ENCODE measurements around the gene NIT1. TPM values are rescaled to one million over a fixed set of nuclear protein-coding genes. Genes with fewer than 3 reads are reported as not detected.

Gene NIT1
- total and polyA plus RNA-seq, 10 of the 15 experiments (the other 5 are each of a cell fraction or from before 2014, with no cell fraction given) = 19.2 to 54.4 (median 28.3) TPM

DNA sequence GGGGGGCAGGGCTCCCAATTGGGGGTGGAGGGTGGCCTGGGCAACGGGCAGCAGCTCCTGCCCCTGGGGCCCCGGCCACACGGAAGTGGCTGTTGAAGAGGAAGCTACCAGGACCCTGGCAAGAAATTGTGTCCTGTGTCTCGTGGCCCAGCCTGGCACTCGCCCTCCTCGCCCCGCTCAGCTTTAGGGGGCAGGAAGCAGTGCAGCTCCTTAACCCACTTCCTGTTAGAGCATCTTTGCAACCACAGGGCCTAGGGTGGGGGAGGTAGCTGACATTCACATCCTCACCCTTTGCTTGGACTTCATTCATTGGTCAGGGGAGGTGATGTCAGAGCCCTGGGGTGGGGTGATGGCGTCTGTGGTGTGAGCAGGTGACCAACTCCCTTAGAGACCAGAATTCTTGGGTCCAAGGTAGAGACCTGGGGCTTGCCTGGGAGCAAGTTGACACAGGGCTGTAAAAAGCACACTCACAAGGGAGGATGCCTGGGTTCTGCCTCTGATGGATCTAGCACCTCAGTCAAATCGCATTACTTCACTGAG is 48.1 kb upstream of the NIT1 start, which contains the start of gene ARHGAP30:
Gene ARHGAP30 (minus strand): TSS at position 161 of the 540 bp plus-strand sequence. CDS start 267 bp downstream, outside the sequence.
- in situ Hi-C loops (cut with MboI) = no loop called here
- Histone ChIP-seq H3K4me3 (peak within 1 kb of the TSS; percentile 94), H3K27ac (ENCODE audit: control insufficient read depth, insufficient read depth) (peak within 1 kb of the TSS; percentile 98), H3K4me2 (ENCODE audit: control insufficient read depth, insufficient read depth) (peak within 1 kb of the TSS; percentile 99), H3K9ac (ENCODE audit: control insufficient read depth, insufficient read depth, low read length) (peak within 1 kb of the TSS; percentile 98), H3K79me2 (ENCODE audit: control insufficient read depth, insufficient read depth, low read length) (peaks cover 46% of the 10 kb centered on the region), H4K20me1 (ENCODE audit: control insufficient read depth, insufficient read depth) (peaks cover 11% of the 10 kb centered on the region; the same call in 1 of the 2 replicates), H2AFZ (ENCODE audit: control insufficient read depth, low read depth, low read length) (peak within 1 kb of the TSS; percentile 39), H3K36me3 (ENCODE audit: control insufficient read depth in 2 of 2, insufficient read depth in 2 of 2, low read length in 1 of 2) (0 out of 4 replicates have a peak, but pooled peaks cover 0 to 9% of the 10 kb centered on the region in 2 experiments), H3K9me3 (replicated peaks; ENCODE audit: control insufficient read depth, insufficient read depth, low read length) (no peaks in the 10 kb centered on the region), H3K4me1 (ENCODE audit: control insufficient read depth, insufficient read depth, low read length) (peaks cover 20% of the 10 kb centered on the region), H3K27me3 (replicated peaks in 1 of 2; ENCODE audit: control insufficient read depth in 2 of 2, insufficient read depth in 2 of 2, low read length in 1 of 2) (no peaks in the 10 kb centered on the region)
- intact Hi-C loops (cut with micrococcal nuclease; ENCODE audit: unreplicated experiment) = loop anchor here (1.0 to 2.0 kb wide), 4 partner anchors 26 to 77 kb away; partner anchors contain the start of gene DEDD
- POLR2A ChIA-PET = interaction anchor here (0.6 to 6.8 kb wide), 23 partner anchors 9 to 362 kb away, joined by 3 to 139 read pairs (median 5); partner anchors contain the start of genes DEDD, F11R, KLHDC9 and LY9
- WGBS (ENCODE audit: insufficient coverage, insufficient replicate concordance, low lambda C conversion rate, missing lambda C conversion rate) = 1% methylated on average over 9 of the region's 9 CpGs
- BruUV-seq (replicated peaks) = no TSS peak
- RAD21 ChIA-PET (ENCODE audit: unreplicated experiment) = interaction anchor here (0.6 to 7.1 kb wide), 20 partner anchors 21 to 362 kb away, joined by 3 to 107 read pairs (median 4); partner anchors contain the start of genes DEDD, F11R, KLHDC9 and PPOX
- SMC1A ChIA-PET (ENCODE audit: uncharacterized antibody, unreplicated experiment) = interaction anchor here (0.6 to 9.0 kb wide), 21 partner anchors 10 to 414 kb away, joined by 3 to 134 read pairs (median 4); partner anchors contain the start of genes DEDD, F11R, KLHDC9 and NDUFS2
- ATAC-seq = peak; percentile 86
- FAIRE-seq = peak; percentile 99
- CTCF ChIA-PET = interaction anchor here (0.7 to 8.6 kb wide), 16 partner anchors 10 to 275 kb away, joined by 3 to 111 read pairs (median 6); partner anchors contain the start of genes F11R, KLHDC9, NECTIN4 and TSTD1
- DNase-seq (ENCODE audit: low read depth, low spot score) = peak; percentile 97
- TF ChIP-seq HCFC1 (IDR thresholded peaks at IDR 0.05; ENCODE audit: low read length) (peak; percentile 65), SMAD1 (IDR thresholded peaks at IDR 0.05; ENCODE audit: low read depth, partially characterized antibody) (peak; percentile 6), RAD51 (IDR thresholded peaks at IDR 0.05) (peak; percentile 87), CHD1 (IDR thresholded peaks at IDR 0.05; ENCODE audit: low read depth, low read length) (peak; percentile 82; the same call in 1 of the 2 replicates), REST (IDR thresholded peaks at IDR 0.05; ENCODE audit: low read depth, low read length) (no peak), WRNIP1 (IDR thresholded peaks at IDR 0.05; ENCODE audit: borderline replicate concordance, low read depth, low read length) (0 out of 2 replicates have a peak, but pooled peaks have one; percentile 86), ATF7 (IDR thresholded peaks at IDR 0.05; ENCODE audit: low read depth) (peak; percentile 93), ZBTB11 (CRISPR knock-in tag; IDR thresholded peaks at IDR 0.05) (peak; percentile 84), MTA3 (IDR thresholded peaks at IDR 0.05; ENCODE audit: borderline replicate concordance, low read length) (peak; percentile 8; the same call in 1 of the 2 replicates), MYB (IDR thresholded peaks at IDR 0.05; ENCODE audit: borderline replicate concordance, low read depth, low read length) (no peak)
- TF ChIP-seq, protein P1, sequence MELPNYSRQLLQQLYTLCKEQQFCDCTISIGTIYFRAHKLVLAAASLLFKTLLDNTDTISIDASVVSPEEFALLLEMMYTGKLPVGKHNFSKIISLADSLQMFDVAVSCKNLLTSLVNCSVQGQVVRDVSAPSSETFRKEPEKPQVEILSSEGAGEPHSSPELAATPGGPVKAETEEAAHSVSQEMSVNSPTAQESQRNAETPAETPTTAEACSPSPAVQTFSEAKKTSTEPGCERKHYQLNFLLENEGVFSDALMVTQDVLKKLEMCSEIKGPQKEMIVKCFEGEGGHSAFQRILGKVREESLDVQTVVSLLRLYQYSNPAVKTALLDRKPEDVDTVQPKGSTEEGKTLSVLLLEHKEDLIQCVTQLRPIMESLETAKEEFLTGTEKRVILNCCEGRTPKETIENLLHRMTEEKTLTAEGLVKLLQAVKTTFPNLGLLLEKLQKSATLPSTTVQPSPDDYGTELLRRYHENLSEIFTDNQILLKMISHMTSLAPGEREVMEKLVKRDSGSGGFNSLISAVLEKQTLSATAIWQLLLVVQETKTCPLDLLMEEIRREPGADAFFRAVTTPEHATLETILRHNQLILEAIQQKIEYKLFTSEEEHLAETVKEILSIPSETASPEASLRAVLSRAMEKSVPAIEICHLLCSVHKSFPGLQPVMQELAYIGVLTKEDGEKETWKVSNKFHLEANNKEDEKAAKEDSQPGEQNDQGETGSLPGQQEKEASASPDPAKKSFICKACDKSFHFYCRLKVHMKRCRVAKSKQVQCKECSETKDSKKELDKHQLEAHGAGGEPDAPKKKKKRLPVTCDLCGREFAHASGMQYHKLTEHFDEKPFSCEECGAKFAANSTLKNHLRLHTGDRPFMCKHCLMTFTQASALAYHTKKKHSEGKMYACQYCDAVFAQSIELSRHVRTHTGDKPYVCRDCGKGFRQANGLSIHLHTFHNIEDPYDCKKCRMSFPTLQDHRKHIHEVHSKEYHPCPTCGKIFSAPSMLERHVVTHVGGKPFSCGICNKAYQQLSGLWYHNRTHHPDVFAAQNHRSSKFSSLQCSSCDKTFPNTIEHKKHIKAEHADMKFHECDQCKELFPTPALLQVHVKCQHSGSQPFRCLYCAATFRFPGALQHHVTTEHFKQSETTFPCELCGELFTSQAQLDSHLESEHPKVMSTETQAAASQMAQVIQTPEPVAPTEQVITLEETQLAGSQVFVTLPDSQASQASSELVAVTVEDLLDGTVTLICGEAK (IDR thresholded peaks at IDR 0.05; ENCODE audit: borderline replicate concordance) = peak; percentile 93

Measured in GM12878 (cell line).